ENCODE results near the gene ST6GALNAC5. TPM values are rescaled to one million over a fixed set of nuclear protein-coding genes. Genes with fewer than 3 reads are reported as not detected.

ST6GALNAC5 gene
- total RNA-seq, 1 experiment from 2014 or later, result 0.32 TPM

DNA sequence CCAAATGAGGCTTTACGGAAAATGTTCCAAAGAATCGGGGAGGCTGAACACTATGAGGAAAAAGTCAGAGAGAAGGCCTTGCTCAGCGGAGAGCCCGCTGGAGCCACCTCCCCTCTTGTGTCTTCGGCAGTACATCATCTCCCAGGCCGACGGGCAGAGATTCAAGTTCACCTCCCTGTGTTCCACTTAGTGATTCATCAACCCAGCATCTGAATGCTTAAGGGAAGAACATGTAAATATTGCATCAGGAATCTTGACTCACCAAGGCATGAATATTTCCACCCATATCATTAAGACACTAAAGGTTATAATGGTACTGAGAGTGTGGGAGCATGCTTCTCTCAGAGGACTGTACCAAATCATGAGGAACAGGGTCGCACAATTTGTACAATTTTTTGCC, 172.5 kb downstream of the ST6GALNAC5 start:
- DNase-seq (ENCODE audit: extremely low read depth, low read depth), result peak; percentile 61

DNA sequence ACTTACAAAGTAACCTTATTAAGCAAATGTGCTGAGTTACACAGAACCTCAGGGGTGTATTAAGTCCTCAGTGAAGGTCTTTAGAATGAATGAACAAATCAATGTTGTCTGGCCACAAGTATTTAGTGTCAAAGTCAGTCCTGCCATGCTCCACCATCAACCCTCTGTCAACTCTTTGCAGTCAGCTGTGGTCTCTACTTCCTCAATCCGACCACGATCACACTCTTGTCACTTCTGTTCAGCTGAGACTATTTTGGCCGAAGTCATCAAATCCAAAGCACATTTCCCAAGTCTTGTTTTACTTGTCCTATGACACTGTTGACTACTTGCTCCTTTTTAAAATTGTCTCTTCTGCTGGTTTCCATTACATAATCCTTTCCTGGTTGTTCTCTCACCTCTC, 173.5 kb downstream of the ST6GALNAC5 start:
- no peak for DNase-seq (ENCODE audit: extremely low read depth, low read depth)

DNA sequence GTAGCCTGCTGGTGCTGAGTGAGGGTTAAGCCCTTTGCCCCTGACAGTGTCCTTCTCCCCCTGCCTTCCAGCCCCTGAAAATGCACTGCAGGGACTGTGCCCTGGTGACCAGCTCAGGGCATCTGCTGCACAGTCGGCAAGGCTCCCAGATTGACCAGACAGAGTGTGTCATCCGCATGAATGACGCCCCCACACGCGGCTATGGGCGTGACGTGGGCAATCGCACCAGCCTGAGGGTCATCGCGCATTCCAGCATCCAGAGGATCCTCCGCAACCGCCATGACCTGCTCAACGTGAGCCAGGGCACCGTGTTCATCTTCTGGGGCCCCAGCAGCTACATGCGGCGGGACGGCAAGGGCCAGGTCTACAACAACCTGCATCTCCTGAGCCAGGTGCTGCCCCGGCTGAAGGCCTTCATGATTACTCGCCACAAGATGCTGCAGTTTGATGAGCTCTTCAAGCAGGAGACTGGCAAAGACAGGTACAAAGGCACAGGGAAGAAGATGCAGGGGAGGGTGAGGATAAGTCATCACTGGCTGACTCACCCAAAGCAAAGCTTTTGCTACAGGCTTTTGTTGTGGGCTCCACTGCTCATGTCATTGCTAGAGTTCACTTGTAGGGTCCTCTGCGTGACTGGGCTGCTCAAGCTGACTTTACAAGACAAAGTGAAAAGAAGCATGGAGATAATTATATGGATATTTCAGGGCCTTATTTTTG, 177.0 kb downstream of the ST6GALNAC5 start:
- no peak for DNase-seq (ENCODE audit: extremely low read depth, low read depth)

DNA sequence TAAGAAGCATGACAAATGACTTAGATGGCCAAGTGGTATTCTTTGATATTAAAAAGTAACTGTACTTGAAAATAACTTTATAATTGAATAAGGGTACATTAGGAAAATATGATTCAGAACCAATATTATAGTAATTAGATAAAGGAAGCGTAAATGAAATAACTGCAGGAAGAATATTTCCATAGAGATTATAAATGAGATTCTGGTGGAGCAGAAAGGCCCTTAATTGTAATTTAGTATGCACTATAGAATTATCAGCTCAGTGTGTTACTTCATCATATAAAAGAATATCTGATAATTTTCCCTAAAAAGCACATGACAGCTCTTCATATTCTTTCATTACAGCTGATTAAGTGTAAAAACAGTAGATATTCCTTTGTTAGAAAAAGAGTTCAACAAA, 180.3 kb downstream of the ST6GALNAC5 start:
- DNase-seq (ENCODE audit: extremely low read depth, low read depth), result no peak

- DNase-seq (ENCODE audit: extremely low read depth, low read depth), result no peak
Measured at GRCh38 chr1:77047978-77048614, 180.8 kb downstream of the ST6GALNAC5 start.

- no peak for DNase-seq (ENCODE audit: extremely low read depth, low read depth)
Measured at GRCh38 chr1:77048615-77049005, 181.3 kb downstream of the ST6GALNAC5 start.

GRCh38 chr1:77051425-77051824, 184.1 kb downstream of the ST6GALNAC5 start:
- DNase-seq (ENCODE audit: extremely low read depth, low read depth), result no peak

DNA sequence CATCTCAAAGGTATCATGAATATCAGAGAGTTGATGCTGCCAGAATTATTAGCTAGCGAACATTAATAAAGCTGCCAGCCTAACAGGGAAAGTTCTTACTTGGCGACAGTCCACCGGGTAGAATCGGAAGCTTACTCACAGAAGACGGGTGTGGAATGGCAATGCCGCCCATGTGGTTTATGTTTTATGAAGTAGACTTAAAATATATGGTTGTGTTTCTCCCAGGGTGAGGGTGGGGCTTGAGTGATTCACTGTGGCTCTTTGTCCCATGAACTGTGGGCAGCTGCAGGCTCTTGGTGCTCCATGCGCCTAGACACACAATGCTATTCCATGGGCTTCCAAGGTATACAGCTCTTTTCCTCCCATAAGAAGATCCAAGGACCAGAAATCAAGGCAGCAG, 189.2 kb downstream of the ST6GALNAC5 start:
- DNase-seq (ENCODE audit: extremely low read depth, low read depth), result no peak

GRCh38 chr1:77057994-77058585, 190.8 kb downstream of the ST6GALNAC5 start:
- DNase-seq (ENCODE audit: extremely low read depth, low read depth), result no peak

GRCh38 chr1:77060000-77060399, 192.7 kb downstream of the ST6GALNAC5 start:
- DNase-seq (ENCODE audit: extremely low read depth, low read depth), result no peak

- no peak for DNase-seq (ENCODE audit: extremely low read depth, low read depth)
Measured at GRCh38 chr1:77061162-77061561, 193.9 kb downstream of the ST6GALNAC5 start.

- no peak for DNase-seq (ENCODE audit: extremely low read depth, low read depth)
Measured at GRCh38 chr1:77063118-77063517, 195.8 kb downstream of the ST6GALNAC5 start.

DNA sequence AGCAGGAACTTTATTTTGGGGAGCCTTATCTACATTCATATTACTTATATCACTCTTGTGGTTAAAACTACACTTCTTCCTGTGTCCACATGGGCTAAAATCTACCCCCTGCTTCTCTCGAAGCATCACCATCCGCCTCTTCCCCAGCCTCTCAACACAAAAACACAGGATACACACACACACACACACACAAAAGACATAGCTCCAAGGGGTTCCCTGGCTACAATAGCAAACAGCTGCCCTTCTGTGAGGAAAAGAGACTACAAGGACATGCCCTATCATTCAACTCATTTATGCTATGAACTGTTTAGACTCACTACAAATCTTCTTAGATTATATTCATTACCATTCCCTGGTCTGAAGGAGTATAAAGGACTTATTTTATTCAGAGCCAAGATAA, 197.0 kb downstream of the ST6GALNAC5 start:
- DNase-seq (ENCODE audit: extremely low read depth, low read depth), result no peak

DNA sequence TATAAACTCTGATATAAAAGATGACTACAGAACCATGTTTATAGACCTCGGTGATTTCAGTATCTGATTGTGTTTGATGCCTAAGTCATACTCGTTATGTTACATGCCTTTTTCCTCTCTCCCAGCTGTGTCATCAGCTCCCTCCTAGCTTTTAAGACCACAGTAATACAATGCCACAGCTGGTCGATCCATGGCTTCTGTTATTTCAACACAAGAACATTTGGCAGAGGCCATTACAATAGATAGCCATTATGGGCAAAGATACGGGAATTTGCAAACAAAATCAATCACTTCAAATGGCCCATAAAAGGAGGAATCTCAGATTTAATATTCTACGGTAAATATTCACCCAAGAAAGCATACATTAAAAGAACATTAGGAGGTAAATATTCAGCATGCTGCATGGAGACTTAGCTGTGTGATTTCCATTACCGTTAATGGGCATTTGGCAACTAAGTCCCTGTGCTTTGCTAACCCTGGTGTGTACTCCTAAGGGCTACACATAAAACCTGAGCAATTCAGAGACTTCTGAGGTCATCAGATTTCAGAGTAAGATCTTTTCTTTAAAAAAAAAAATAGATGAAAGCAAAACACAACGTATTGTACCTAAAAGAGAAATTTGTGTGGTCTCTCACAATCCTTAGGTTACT, 198.5 kb downstream of the ST6GALNAC5 start:
- DNase-seq (ENCODE audit: extremely low read depth, low read depth), result no peak

DNA sequence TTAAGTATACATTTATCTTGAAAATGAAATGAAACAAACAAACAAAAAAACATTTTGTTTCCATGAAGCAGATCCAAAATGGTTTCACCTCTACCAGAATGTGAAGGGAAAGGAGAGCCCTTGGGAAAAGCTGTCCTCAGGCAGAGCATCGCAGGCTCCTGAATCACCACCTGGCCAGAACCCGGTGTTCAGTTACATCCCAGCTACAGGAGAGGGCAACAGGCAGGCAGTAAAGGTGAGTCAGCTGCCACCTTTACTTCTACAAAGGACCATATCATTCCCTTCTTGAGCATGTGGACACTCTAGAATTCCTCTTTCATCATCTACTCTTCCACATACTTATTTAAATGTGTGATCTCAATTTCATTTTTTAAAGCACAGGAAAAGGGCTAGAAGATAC, 200.7 kb downstream of the ST6GALNAC5 start:
- no peak for DNase-seq (ENCODE audit: extremely low read depth, low read depth)

GRCh38 chr1:77076759-77077158, 209.5 kb downstream of the ST6GALNAC5 start:
- DNase-seq (ENCODE audit: extremely low read depth, low read depth), result no peak

- no peak for DNase-seq (ENCODE audit: extremely low read depth, low read depth)
Measured at GRCh38 chr1:77081834-77082233, 214.6 kb downstream of the ST6GALNAC5 start.

DNA sequence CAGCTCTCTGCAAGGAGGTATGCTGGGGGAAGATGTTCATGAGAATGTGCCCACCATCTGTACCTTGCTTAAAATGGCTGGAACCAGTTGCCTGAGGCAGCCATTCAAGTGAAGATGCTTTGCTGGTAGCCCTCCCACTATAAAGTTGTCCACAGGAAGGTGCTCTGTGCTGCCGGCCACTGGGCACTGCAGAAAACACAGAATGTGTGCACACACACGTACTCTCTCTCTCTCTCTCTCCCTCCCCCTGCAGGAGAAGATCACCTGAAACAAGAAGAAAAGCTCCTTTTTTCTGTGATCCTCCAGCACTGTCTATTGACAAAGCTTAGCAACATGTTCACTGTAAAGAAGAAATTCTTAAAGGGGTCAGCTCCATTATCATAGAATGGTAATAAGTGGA, 217.2 kb downstream of the ST6GALNAC5 start:
- no peak for DNase-seq (ENCODE audit: extremely low read depth, low read depth)

GRCh38 chr1:77085109-77085508, 217.8 kb downstream of the ST6GALNAC5 start:
- DNase-seq (ENCODE audit: extremely low read depth, low read depth), result no peak

- no peak for DNase-seq (ENCODE audit: extremely low read depth, low read depth)
Measured at GRCh38 chr1:77089756-77090155, 222.5 kb downstream of the ST6GALNAC5 start.

DNA sequence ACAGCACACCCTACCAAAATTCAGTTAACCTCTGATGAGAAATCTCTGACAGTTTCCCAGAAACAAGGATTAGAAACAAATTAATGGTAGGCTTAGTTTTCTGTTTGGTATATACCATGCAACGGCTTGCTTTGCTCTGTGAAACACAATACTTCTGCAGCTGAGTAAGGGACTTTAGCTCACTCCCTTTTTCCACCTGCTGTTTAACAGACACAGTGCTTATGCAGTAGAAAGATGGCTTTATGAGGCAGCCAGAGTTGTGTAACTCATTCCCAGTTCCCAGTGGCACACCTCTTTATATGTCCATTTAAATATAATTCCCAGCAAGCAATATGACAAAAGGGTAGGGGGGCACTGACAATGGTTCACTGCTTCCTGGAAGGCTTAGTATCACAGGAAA, 228.0 kb downstream of the ST6GALNAC5 start:
- DNase-seq (ENCODE audit: extremely low read depth, low read depth), result no peak

Data from NCI-H460 (cell line).